Epithelial cell of esophagus (primary cell): ENCODE data around the gene PRR27.

ENCODE experiments used
- DNase-seq: peaks from one replicate; pipeline ENCODE4 v3.0.0; 2010; ENCODE audit warnings: low read depth
- H3K4me3 ChIP-seq: 2 replicates; pipeline ENCODE4 v1.5.1; 2011; ENCODE audit warnings: mild to moderate bottlenecking, low read length, control low read depth
- TF ChIP-seq, protein P1 (sequence below): IDR thresholded peaks from 2 replicates; pipeline ENCODE4 v1.5.1; 2011; ENCODE audit warnings: low read depth, mild to moderate bottlenecking, low read length, control low read depth, inconsistent platforms; ENCODE audit not compliant: insufficient read depth; ENCODE audit errors: missing control alignments

The PRR27 gene

GRCh38 chr4:70151271-70151670, 2.8 kb upstream of the PRR27 start:
- TF ChIP-seq, protein P1, sequence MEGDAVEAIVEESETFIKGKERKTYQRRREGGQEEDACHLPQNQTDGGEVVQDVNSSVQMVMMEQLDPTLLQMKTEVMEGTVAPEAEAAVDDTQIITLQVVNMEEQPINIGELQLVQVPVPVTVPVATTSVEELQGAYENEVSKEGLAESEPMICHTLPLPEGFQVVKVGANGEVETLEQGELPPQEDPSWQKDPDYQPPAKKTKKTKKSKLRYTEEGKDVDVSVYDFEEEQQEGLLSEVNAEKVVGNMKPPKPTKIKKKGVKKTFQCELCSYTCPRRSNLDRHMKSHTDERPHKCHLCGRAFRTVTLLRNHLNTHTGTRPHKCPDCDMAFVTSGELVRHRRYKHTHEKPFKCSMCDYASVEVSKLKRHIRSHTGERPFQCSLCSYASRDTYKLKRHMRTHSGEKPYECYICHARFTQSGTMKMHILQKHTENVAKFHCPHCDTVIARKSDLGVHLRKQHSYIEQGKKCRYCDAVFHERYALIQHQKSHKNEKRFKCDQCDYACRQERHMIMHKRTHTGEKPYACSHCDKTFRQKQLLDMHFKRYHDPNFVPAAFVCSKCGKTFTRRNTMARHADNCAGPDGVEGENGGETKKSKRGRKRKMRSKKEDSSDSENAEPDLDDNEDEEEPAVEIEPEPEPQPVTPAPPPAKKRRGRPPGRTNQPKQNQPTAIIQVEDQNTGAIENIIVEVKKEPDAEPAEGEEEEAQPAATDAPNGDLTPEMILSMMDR: no peak
- no peak overlapping the region for H3K4me3 ChIP-seq
- no peak for DNase-seq

DNA sequence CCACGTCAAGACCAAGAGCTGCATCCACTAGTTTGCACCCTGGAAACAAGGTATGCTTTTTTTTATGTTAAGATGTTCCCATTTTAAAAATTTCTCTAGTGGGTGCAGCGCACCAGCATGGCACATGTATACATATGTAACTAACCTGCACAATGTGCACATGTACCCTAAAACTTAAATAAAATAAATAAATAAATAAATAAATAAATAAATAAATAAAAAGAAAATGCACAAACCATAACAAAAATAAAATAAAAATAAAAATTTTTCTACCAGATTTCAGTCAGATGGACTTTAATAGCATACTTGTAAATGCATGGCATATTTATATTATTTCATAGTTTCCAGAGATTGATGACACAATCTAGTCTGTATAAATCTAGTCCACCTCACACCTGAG, 1.9 kb upstream of the PRR27 start:
- TF ChIP-seq, protein P1: no peak
- no peak overlapping the region for H3K4me3 ChIP-seq
- no peak for DNase-seq

GRCh38 chr4:70158576-70158975, 4.5 kb downstream of the PRR27 start:
- no peak for DNase-seq
- H3K4me3 ChIP-seq: no peak overlapping the region
- TF ChIP-seq, protein P1: no peak

DNA sequence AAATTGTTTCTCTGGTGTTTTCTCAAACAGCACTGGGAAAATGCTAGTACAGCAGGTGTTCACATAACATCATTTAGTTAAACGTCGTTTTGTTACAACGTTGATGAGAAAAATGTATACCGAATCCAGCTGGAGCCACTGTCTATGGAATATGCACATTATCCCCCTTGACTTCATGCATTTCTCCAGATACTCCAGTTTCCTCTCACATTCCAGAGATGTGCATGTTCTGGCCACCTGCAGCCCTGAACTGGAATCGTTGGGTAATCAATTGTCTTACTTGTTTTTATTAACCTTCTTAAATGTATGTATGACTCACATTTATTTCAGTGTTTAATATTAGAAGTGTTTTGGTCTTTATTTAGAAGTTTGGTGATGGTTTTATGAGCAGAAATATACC, 23.1 kb downstream of the PRR27 start:
- DNase-seq: no peak
- no peak overlapping the region for H3K4me3 ChIP-seq
- TF ChIP-seq, protein P1: peak; percentile 5

GRCh38 chr4:70178075-70178660, 24.1 kb downstream of the PRR27 start:
- no peak overlapping the region for H3K4me3 ChIP-seq
- TF ChIP-seq, protein P1: no peak
- no peak for DNase-seq

GRCh38 chr4:70179811-70180210, 25.8 kb downstream of the PRR27 start:
- TF ChIP-seq, protein P1: no peak
- DNase-seq: no peak
- H3K4me3 ChIP-seq: no peak overlapping the region

GRCh38 chr4:70181864-70182263, 27.8 kb downstream of the PRR27 start:
- H3K4me3 ChIP-seq: no peak overlapping the region
- TF ChIP-seq, protein P1: no peak
- DNase-seq: no peak
